Small intestine (tissue), 7 donors: ENCODE data around the gene EEPD1. TPM values are rescaled to one million over a fixed set of nuclear protein-coding genes. Genes with fewer than 3 reads are reported as not detected.
A peak's percentile ranks its signal among the peaks of the same experiment; 100 is the strongest.

Source experiments
- DNase-seq, 2 donors: peaks; one replicate each; pipeline versions ENCODE4 v3.0.0 to v3.0.0-alpha.2; 2013
- FAIRE-seq: peaks from 2 replicates; lab custom pipeline; 2012; peaks lifted over from hg19 to GRCh38; lab: Jason Lieb, UNC
- H3K27ac ChIP-seq, 3 donors: one replicate each; pipeline ENCODE4 v1.5.1; 2013; ENCODE audit warnings: low read length in 2 of 3, mild to moderate bottlenecking in 2 of 3, control low read depth in 1 of 3, inconsistent platforms in 1 of 3, low read depth in 1 of 3, moderate library complexity in 1 of 3
- H3K27me3 ChIP-seq, 3 donors: one replicate each; pipeline ENCODE4 v1.6.1; 2013; ENCODE audit warnings: low read length in 3 of 3, inconsistent platforms in 1 of 3; ENCODE audit not compliant: control insufficient read depth in 3 of 3, insufficient read depth in 3 of 3
- H3K36me3 ChIP-seq, 3 donors: one replicate each; pipeline ENCODE4 v1.6.1; 2013; ENCODE audit warnings: low read length in 3 of 3, inconsistent platforms in 1 of 3, low read depth in 1 of 3, mild to moderate bottlenecking in 1 of 3, moderate library complexity in 1 of 3; ENCODE audit not compliant: control insufficient read depth in 3 of 3, insufficient read depth in 2 of 3
- H3K4me1 ChIP-seq, 3 donors: one replicate each; pipeline ENCODE4 v1.6.1; 2013; ENCODE audit warnings: low read length in 2 of 3, inconsistent platforms in 1 of 3, low read depth in 1 of 3, mild to moderate bottlenecking in 1 of 3, moderate library complexity in 1 of 3; ENCODE audit not compliant: control insufficient read depth in 3 of 3, insufficient read depth in 2 of 3
- H3K4me3 ChIP-seq, 3 donors: one replicate each; pipeline ENCODE4 v1.5.1; 2013; ENCODE audit warnings: low read length in 3 of 3, control low read depth in 1 of 3, inconsistent platforms in 1 of 3, low read depth in 1 of 3, mild to moderate bottlenecking in 1 of 3, moderate library complexity in 1 of 3
- H3K9me3 ChIP-seq, 2 donors: one replicate each; pipeline ENCODE4 v1.6.1; 2013; ENCODE audit warnings: low read depth in 1 of 2, low read length in 1 of 2; ENCODE audit not compliant: control insufficient read depth in 2 of 2, insufficient read depth in 1 of 2
- WGBS, 3 donors: extraction: QIAGEN DNeasy Blood & Tissue Kit; methylation state at CpG; one replicate each; pipeline ENCODE4 v1.1.7; 2013; 5-methylcytosine and 5-hydroxymethylcytosine counted together
- polyA plus RNA-seq, 4 donors: library from polyadenylated mRNA; stranded (reverse) in 3 of 4; unstranded in 1 of 4; fragments of 200-250 nt in 3 of 4; fragments of 120-200 nt in 1 of 4; gene quantifications; one replicate each; pipeline versions ENCODE4 v1.2.1 to v1.2.3, GENCODE V29; 2013
- donor health status: healthy with polysubstance abuse.
- donor health status: control.
- donor health status: control.
- donor health status: Bipolar disorder and iron deficiency.
- donor health status: healthy.

The EEPD1 gene
- polyA plus RNA-seq, 4 donors: 6.9 to 175 (median 86.3) TPM

- 55 to 83% (median 76%) methylated on average over 8 of the region's 8 CpGs for WGBS, 3 donors
- DNase-seq: peak in 1 of 2 donors; percentile 39
Observed at GRCh38 chr7:36275735-36276284, 122.8 kb downstream of the EEPD1 start.

GRCh38 chr7:36276428-36277248, 123.6 kb downstream of the EEPD1 start:
- peaks cover 3 to 15% (median 3%) of the 10 kb centered on the region in 3 donors for H3K4me1 ChIP-seq
- DNase-seq: no peak
- H3K27ac ChIP-seq: no peak overlapping the region
- no peak overlapping the region for H3K4me3 ChIP-seq
- H3K27me3 ChIP-seq: no peaks in the 10 kb centered on the region
- H3K9me3 ChIP-seq: no peaks in the 10 kb centered on the region
- 79 to 82% (median 82%) methylated on average over 7 of the region's 7 CpGs for WGBS, 3 donors
- H3K36me3 ChIP-seq: no peaks in the 10 kb centered on the region
- FAIRE-seq: no peak

More at GRCh38 chr7:36275735-36276284, 122.8 kb downstream of the EEPD1 start:
- no peaks in the 10 kb centered on the region for H3K36me3 ChIP-seq
- no peaks in the 10 kb centered on the region for H3K27me3 ChIP-seq
- FAIRE-seq: no peak
- H3K4me1 ChIP-seq: peaks cover 3 to 15% (median 3%) of the 10 kb centered on the region in 3 donors
- H3K9me3 ChIP-seq: no peaks in the 10 kb centered on the region
- no peak overlapping the region for H3K27ac ChIP-seq
- no peak overlapping the region for H3K4me3 ChIP-seq

- FAIRE-seq (no peak), DNase-seq (no peak)
- no peaks in the 10 kb centered on the region for H3K9me3 ChIP-seq
- H3K27me3 ChIP-seq: no peaks in the 10 kb centered on the region
- H3K27ac ChIP-seq: no peak overlapping the region
- H3K4me1 ChIP-seq: peaks cover 3 to 15% (median 3%) of the 10 kb centered on the region in 3 donors
- no peak overlapping the region for H3K4me3 ChIP-seq
- peaks cover 0 to under 1% (median 0%) of the 10 kb centered on the region in 3 donors for H3K36me3 ChIP-seq
- whole genome bisulfite sequencing, 3 donors: 75 to 82% (median 77%) methylated on average over 6 of the region's 6 CpGs
Observed at GRCh38 chr7:36277249-36277542, 124.1 kb downstream of the EEPD1 start.

- FAIRE-seq (no peak), DNase-seq (no peak)
- Histone ChIP-seq H3K4me3 (no peak overlapping the region), H3K27ac (no peak overlapping the region), H3K9me3 (no peaks in the 10 kb centered on the region), H3K27me3 (no peaks in the 10 kb centered on the region), H3K4me1 (peaks cover 0 to 15% (median 3%) of the 10 kb centered on the region in 3 donors), H3K36me3 (peaks cover 0 to 4% (median 0%) of the 10 kb centered on the region in 3 donors)
- WGBS, 3 donors: 82 to 86% (median 84%) methylated on average over 7 of the region's 7 CpGs
Observed at GRCh38 chr7:36278069-36278619, 125.1 kb downstream of the EEPD1 start.

GRCh38 chr7:36278620-36279172, 125.6 kb downstream of the EEPD1 start:
- FAIRE-seq: no peak
- Histone ChIP-seq H3K27me3 (no peaks in the 10 kb centered on the region), H3K27ac (no peak overlapping the region)

GRCh38 chr7:36279200-36279925, 126.3 kb downstream of the EEPD1 start:
- H3K27ac ChIP-seq: no peak overlapping the region
- no peak for DNase-seq
- no peaks in the 10 kb centered on the region for H3K27me3 ChIP-seq
- no peak for FAIRE-seq
- peaks cover 0 to 15% (median 3%) of the 10 kb centered on the region in 3 donors for H3K4me1 ChIP-seq
- no peaks in the 10 kb centered on the region for H3K9me3 ChIP-seq
- no peak overlapping the region for H3K4me3 ChIP-seq
- H3K36me3 ChIP-seq: peaks cover 0 to 11% (median 0%) of the 10 kb centered on the region in 3 donors
- 76 to 89% (median 85%) methylated on average over 9 of the region's 9 CpGs for WGBS, 3 donors

More at GRCh38 chr7:36278620-36279172, 125.6 kb downstream of the EEPD1 start:
- Histone ChIP-seq H3K36me3 (peaks cover 0 to 8% (median 0%) of the 10 kb centered on the region in 3 donors), H3K4me3 (no peak overlapping the region), H3K4me1 (peaks cover 0 to 15% (median 3%) of the 10 kb centered on the region in 3 donors), H3K9me3 (no peaks in the 10 kb centered on the region)
- 62 to 71% (median 66%) methylated on average over 7 of the region's 7 CpGs for WGBS, 3 donors
- no peak for DNase-seq

- peaks cover 0 to 14% (median 0%) of the 10 kb centered on the region in 3 donors for H3K36me3 ChIP-seq
- no peak for FAIRE-seq
Observed at GRCh38 chr7:36279926-36280315, 126.9 kb downstream of the EEPD1 start.

More at GRCh38 chr7:36279926-36280315, 126.9 kb downstream of the EEPD1 start:
- Histone ChIP-seq H3K4me3 (no peak overlapping the region), H3K9me3 (no peaks in the 10 kb centered on the region), H3K4me1 (peaks cover 0 to 15% (median 3%) of the 10 kb centered on the region in 3 donors), H3K27ac (no peak overlapping the region), H3K27me3 (no peaks in the 10 kb centered on the region)
- 96% methylated on average over 9 of the region's 9 CpGs for WGBS, 3 donors
- no peak for DNase-seq
